HepG2 (cell line): ENCODE measurements around the gene SLTM. TPM values are rescaled to one million over a fixed set of nuclear protein-coding genes. Genes with fewer than 3 reads are reported as not detected.
"Not testable (repeated sequence)": the region's sequence is repeated elsewhere in the genome, so short reads cannot be mapped to it uniquely, and the experiment has no call there.

ENCODE experiments used
- ATAC-seq: fragments of 200-7000 bp; cut with Tn5 transposase; 3 replicates; pipeline ENCODE4 v1.9.1; 2020; ENCODE audit warnings: mild to moderate bottlenecking, moderate library complexity
- BruUV-seq: library from RNA; stranded (reverse); fragments of 400-500 nt; replicated peaks from 2 replicates; lab custom pipeline; 2021; lab: Mats Ljungman, UMichigan
- CTCF ChIA-PET: fragments of 300-600 bp; formaldehyde crosslinking; extraction: SDS; loops from one replicate; lab custom pipeline; 2021; ENCODE audit warnings: low total read pairs, inconsistent platforms, low intra/inter-chr PET ratio; lab: Yijun Ruan, JAX
- POLR2A ChIA-PET: fragments of 350-600 bp; sonication (Branson Sonifier 250); formaldehyde crosslinking; loops from one replicate; lab custom pipeline; 2020; ENCODE audit warnings: antibody characterized with exemption, inconsistent platforms; lab: Yijun Ruan, JAX
- DNase-seq: peaks from one replicate; pipeline ENCODE4 v3.0.0-alpha.2; 2015; ENCODE audit warnings: low spot score
- FAIRE-seq: peaks from 3 replicates; lab custom pipeline; 2011; peaks lifted over from hg19 to GRCh38; lab: Jason Lieb, UNC
- H2AFZ ChIP-seq: one replicate; pipeline ENCODE4 v1.6.1; 2011; ENCODE audit warnings: low read length, inconsistent platforms
- H3K27ac ChIP-seq: fragments of 300-600 bp; 3 replicates; pipeline ENCODE4 v1.8.0; 2011; ENCODE audit warnings: mixed run types, mild to moderate bottlenecking, mixed read lengths, low read length, inconsistent platforms; ENCODE audit not compliant: insufficient read depth; ENCODE audit errors: extremely low read length
- H3K27me3 ChIP-seq, 2 experiments: fragments of 200-600 bp in 1 of 2; 2 replicates in 1 of 2; 3 replicates in 1 of 2; pipeline versions ENCODE4 v1.6.0 to v1.8.0; 2011; ENCODE audit warnings: low read length in 2 of 2, mild to moderate bottlenecking in 2 of 2, moderate library complexity in 2 of 2, inconsistent platforms in 1 of 2; ENCODE audit not compliant: insufficient read depth in 2 of 2, control insufficient read depth in 1 of 2
- H3K36me3 ChIP-seq, 2 experiments: fragments of 200-600 bp in 1 of 2; replicated peaks in 1 of 2; 2 replicates in 1 of 2; 3 replicates in 1 of 2; pipeline versions ENCODE4 v1.5.1 to v1.8.0; 2011; ENCODE audit warnings: low read length in 2 of 2, inconsistent platforms in 1 of 2; ENCODE audit not compliant: insufficient read depth in 2 of 2, control insufficient read depth in 1 of 2
- H3K4me1 ChIP-seq: 2 replicates; pipeline ENCODE4 v1.5.1; 2012; ENCODE audit warnings: low read length, inconsistent platforms; ENCODE audit not compliant: insufficient read depth
- H3K4me2 ChIP-seq: 2 replicates; pipeline ENCODE4 v1.6.0; 2011; ENCODE audit warnings: low read depth, low read length, inconsistent platforms
- H3K4me3 ChIP-seq, 3 experiments: fragments of 200-600 bp in 1 of 3; sonication (generic), shearing (Covaris generic) in 1 of 3; replicated peaks in 1 of 3; 2 replicates each; pipeline ENCODE4 v1.5.1; 2011 to 2016; ENCODE audit warnings: low read length in 3 of 3, inconsistent platforms in 2 of 3, low read depth in 2 of 3, mild to moderate bottlenecking in 2 of 3, control low read depth in 1 of 3, mixed read lengths in 1 of 3; ENCODE audit not compliant: insufficient read depth in 1 of 3
- H3K79me2 ChIP-seq: one replicate; pipeline ENCODE4 v1.6.1; 2011; ENCODE audit warnings: low read length, inconsistent platforms; ENCODE audit not compliant: insufficient read depth
- H3K9ac ChIP-seq: 2 replicates; pipeline ENCODE4 v1.6.0; 2011; ENCODE audit warnings: mild to moderate bottlenecking, low read depth, low read length, inconsistent platforms; ENCODE audit not compliant: insufficient read depth
- H3K9me3 ChIP-seq: 2 replicates; pipeline ENCODE4 v1.5.1; 2012; ENCODE audit warnings: mild to moderate bottlenecking, low read length
- H4K20me1 ChIP-seq: 2 replicates; pipeline ENCODE4 v1.6.0; 2011; ENCODE audit warnings: inconsistent platforms, mild to moderate bottlenecking, low read length, moderate library complexity; ENCODE audit not compliant: insufficient read depth
- AGO1 ChIP-seq: fragments of 200-400 bp; formaldehyde crosslinking; IDR thresholded peaks from 2 replicates; pipeline ENCODE4 v1.6.1; 2017; ENCODE audit warnings: mild to moderate bottlenecking, low read depth, low read length, moderate library complexity; ENCODE audit not compliant: poor library complexity, severe bottlenecking
- CEBPG ChIP-seq: IDR thresholded peaks from 2 replicates; pipeline ENCODE4 v1.6.1; 2016
- CREBL2 ChIP-seq: sonication (generic); formaldehyde crosslinking; IDR thresholded peaks from 2 replicates; pipeline ENCODE4 v1.8.1; 2023; ENCODE audit warnings: missing genetic modification reagents, mild to moderate bottlenecking, borderline replicate concordance
- FOSL2 ChIP-seq: sonication (generic); formaldehyde crosslinking; IDR thresholded peaks from 2 replicates; pipeline ENCODE4 v1.4.0; 2020; ENCODE audit warnings: missing genetic modification reagents
- NFE2L2 ChIP-seq: fragments of 150-350 bp; IDR thresholded peaks from 2 replicates; pipeline ENCODE4 v1.6.1; 2014; ENCODE audit warnings: low read length
- NFRKB ChIP-seq: fragments of 450-650 bp; IDR thresholded peaks from 2 replicates; pipeline ENCODE4 v1.6.1; 2017
- ZBTB46 ChIP-seq: sonication (generic); formaldehyde crosslinking; IDR thresholded peaks from 2 replicates; pipeline ENCODE4 v1.4.0; 2020; ENCODE audit warnings: mild to moderate bottlenecking, missing genetic modification reagents, borderline replicate concordance
- ZNF343 ChIP-seq: sonication (generic); formaldehyde crosslinking; IDR thresholded peaks from 2 replicates; pipeline ENCODE4 v1.4.0; 2020; ENCODE audit warnings: mild to moderate bottlenecking, missing genetic modification reagents
- ZNF510 ChIP-seq: sonication (generic); formaldehyde crosslinking; IDR thresholded peaks from 2 replicates; pipeline ENCODE4 v1.4.0; 2020; ENCODE audit warnings: low read depth, mild to moderate bottlenecking, missing genetic modification reagents
- ZNF557 ChIP-seq: sonication (generic); formaldehyde crosslinking; IDR thresholded peaks from 2 replicates; pipeline ENCODE4 v1.4.0; 2020; ENCODE audit warnings: missing genetic modification reagents
- ZNF644 ChIP-seq: IDR thresholded peaks from 2 replicates; pipeline ENCODE4 v1.6.1; 2016; ENCODE audit warnings: low read depth
- WGBS: methylation state at CpG from one replicate; pipeline ENCODE4 v1.1.6; 2017; ENCODE audit warnings: low lambda C conversion rate; 5-methylcytosine and 5-hydroxymethylcytosine counted together
- in situ Hi-C: cut with HindIII; loops from 2 replicates; pipeline ENCODE4 v1.10.0; 2017; ENCODE audit warnings: low pct_unique_long_range_greater_than_20kb; ENCODE audit not compliant: extremely low pct_ligation_motif_present
- intact Hi-C: fragments of 100-400 bp; cut with micrococcal nuclease; formaldehyde crosslinking; loops from one replicate; pipeline ENCODE4 v1.10.0; 2022; ENCODE audit not compliant: unreplicated experiment
- polyA plus RNA-seq, 8 experiments: library from polyadenylated mRNA; depleted of rRNA in 3 of 8; stranded (reverse) in 7 of 8; unstranded in 1 of 8; fragments of >200 nt; fragmentation: Illumina TruSeq in 4 of 8; extraction: Trizol in 4 of 8; gene quantifications; 2 replicates each; pipeline versions ENCODE4 v1.2.1 to v1.2.3, GENCODE V29; 2011 to 2016; ENCODE audit warnings: low read depth in 4 of 8, missing spikeins in 1 of 8, mixed read lengths in 1 of 8; ENCODE audit not compliant: insufficient read depth in 1 of 8
- total RNA-seq, 5 experiments: library from RNA; depleted of rRNA; stranded (reverse); fragments of >200 nt; fragmentation: Illumina TruSeq; extraction: Trizol; gene quantifications; 2 replicates each; pipeline ENCODE4 v1.2.3, GENCODE V29; 2016; ENCODE audit warnings: low read depth in 1 of 5

The SLTM gene
- total and polyA plus RNA-seq, 2 of the 13 experiments (the other 11 are each of a cell fraction or from before 2014, with no cell fraction given) = 22.0 to 64.2 TPM

GRCh38 chr15:58918239-58918638, 15.2 kb downstream of the SLTM start:
- CTCF ChIA-PET = no interaction called here
- no peak overlapping the region for H3K9ac ChIP-seq
- ATAC-seq = no peak

GRCh38 chr15:58917613-58918129, 15.8 kb downstream of the SLTM start:
- H4K20me1 ChIP-seq, in situ Hi-C loops, H3K4me1 ChIP-seq, BruUV-seq, H2AFZ ChIP-seq, H3K27me3 ChIP-seq, ATAC-seq, intact Hi-C loops, FAIRE-seq, POLR2A ChIA-PET, H3K9me3 ChIP-seq, DNase-seq, H3K9ac ChIP-seq, CTCF ChIA-PET, H3K4me2 ChIP-seq, H3K4me3 ChIP-seq, H3K27ac ChIP-seq: not testable (repeated sequence)
- peaks cover 8 to 49% of the 10 kb centered on the region in 2 experiments for H3K36me3 ChIP-seq
- 94% methylated on average over 10 of the region's 10 CpGs for WGBS
- peaks cover 29% of the 10 kb centered on the region for H3K79me2 ChIP-seq

More at GRCh38 chr15:58918239-58918638, 15.2 kb downstream of the SLTM start:
- Histone ChIP-seq H3K9me3 (no peaks in the 10 kb centered on the region), H2AFZ (no peak overlapping the region), H3K4me3 (no peak overlapping the region), H3K27me3 (no peaks in the 10 kb centered on the region), H3K4me2 (no peak overlapping the region), H3K79me2 (peaks cover 35% of the 10 kb centered on the region), H3K27ac (no peak overlapping the region), H4K20me1 (peaks cover 2% of the 10 kb centered on the region; the same call in 1 of the 2 replicates), H3K4me1 (no peaks in the 10 kb centered on the region), H3K36me3 (peaks cover 8 to 51% of the 10 kb centered on the region in 2 experiments)
- 96% methylated on average over 5 of the region's 5 CpGs for WGBS
- TF ChIP-seq ZNF343 (CRISPR knock-in tag) = no peak
- TF ChIP-seq CEBPG (CRISPR knock-in tag) = no peak
- TF ChIP-seq NFRKB = no peak
- no peak for TF ChIP-seq ZNF557 (CRISPR knock-in tag)
- no peak for TF ChIP-seq FOSL2 (CRISPR knock-in tag)
- no peak for TF ChIP-seq AGO1
- TF ChIP-seq ZBTB46 (CRISPR knock-in tag) = no peak
- TF ChIP-seq CREBL2 (CRISPR knock-in tag) = no peak
- TF ChIP-seq NFE2L2 = no peak
- TF ChIP-seq ZNF510 (CRISPR knock-in tag) = no peak
- no peak for TF ChIP-seq ZNF644 (CRISPR knock-in tag)
- no peak for FAIRE-seq
- intact Hi-C loops = no loop called here
- no TSS peak for BruUV-seq
- DNase-seq = no peak
- in situ Hi-C loops = no loop called here
- POLR2A ChIA-PET = no interaction called here
